ENCODE results near the gene SLC6A19.

DNA sequence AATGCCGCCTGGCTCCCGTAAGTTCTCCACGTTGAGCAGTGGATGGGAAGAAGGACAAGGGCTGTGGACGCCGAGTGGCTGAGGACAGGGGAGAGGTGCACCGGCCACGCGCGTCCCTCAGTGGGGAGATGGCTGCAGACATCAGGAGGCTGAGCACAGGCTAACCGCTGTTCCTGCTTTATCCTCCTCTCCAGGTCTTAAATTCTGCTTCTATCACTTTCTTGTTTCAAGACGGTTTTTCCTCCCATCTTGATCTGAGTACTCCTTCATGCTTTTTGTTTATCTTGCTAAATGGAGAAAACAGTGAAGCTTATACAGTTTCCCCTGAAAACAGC is 42.1 kb upstream of the SLC6A19 start:
- TF ChIP-seq, protein P1, sequence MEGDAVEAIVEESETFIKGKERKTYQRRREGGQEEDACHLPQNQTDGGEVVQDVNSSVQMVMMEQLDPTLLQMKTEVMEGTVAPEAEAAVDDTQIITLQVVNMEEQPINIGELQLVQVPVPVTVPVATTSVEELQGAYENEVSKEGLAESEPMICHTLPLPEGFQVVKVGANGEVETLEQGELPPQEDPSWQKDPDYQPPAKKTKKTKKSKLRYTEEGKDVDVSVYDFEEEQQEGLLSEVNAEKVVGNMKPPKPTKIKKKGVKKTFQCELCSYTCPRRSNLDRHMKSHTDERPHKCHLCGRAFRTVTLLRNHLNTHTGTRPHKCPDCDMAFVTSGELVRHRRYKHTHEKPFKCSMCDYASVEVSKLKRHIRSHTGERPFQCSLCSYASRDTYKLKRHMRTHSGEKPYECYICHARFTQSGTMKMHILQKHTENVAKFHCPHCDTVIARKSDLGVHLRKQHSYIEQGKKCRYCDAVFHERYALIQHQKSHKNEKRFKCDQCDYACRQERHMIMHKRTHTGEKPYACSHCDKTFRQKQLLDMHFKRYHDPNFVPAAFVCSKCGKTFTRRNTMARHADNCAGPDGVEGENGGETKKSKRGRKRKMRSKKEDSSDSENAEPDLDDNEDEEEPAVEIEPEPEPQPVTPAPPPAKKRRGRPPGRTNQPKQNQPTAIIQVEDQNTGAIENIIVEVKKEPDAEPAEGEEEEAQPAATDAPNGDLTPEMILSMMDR (IDR thresholded peaks at IDR 0.05) = no peak
- no peak for TF ChIP-seq POLR2A (IDR thresholded peaks at IDR 0.05)

Data from Peyer's patch (tissue), 4 donors.